ENCODE data around the gene CTSW.

Gene CTSW

GRCh38 chr11:65927904-65928397 is 48.3 kb downstream of the CTSW start:
- CTCF ChIA-PET = interaction anchor here (0.6 kb wide), 1 partner anchor 95 kb away, joined by 5 read pairs; no protein-coding TSS in a partner anchor
- H3K27ac ChIP-seq = peak overlapping the region; percentile 33; the same call in 1 of the 2 replicates
- no peak for DNase-seq (ENCODE audit: low spot score)
- POLR2A ChIA-PET (ENCODE audit: low non-redundant PET) = no interaction called here
- no peak for TF ChIP-seq CTCF (conservative IDR thresholded peaks at IDR 0.05; ENCODE audit: low read depth)

- POLR2A ChIA-PET (ENCODE audit: low non-redundant PET) = no interaction called here
- DNase-seq (ENCODE audit: low spot score) = no peak
- TF ChIP-seq CTCF (conservative IDR thresholded peaks at IDR 0.05; ENCODE audit: low read depth) = no peak
- CTCF ChIA-PET = no interaction called here
- H3K27ac ChIP-seq = no peak overlapping the region
These were observed 49.0 kb downstream of the CTSW start for GRCh38 chr11:65928667-65929066.

- ChIA-PET POLR2A (ENCODE audit: low non-redundant PET) (no interaction called here), CTCF (interaction anchor here (1.0 kb wide), 1 partner anchor 90 kb away, joined by 4 read pairs; no protein-coding TSS in a partner anchor)
- TF ChIP-seq CTCF (conservative IDR thresholded peaks at IDR 0.05; ENCODE audit: low read depth) = no peak
- no peak for DNase-seq (ENCODE audit: low spot score)
- H3K27ac ChIP-seq = no peak overlapping the region
These were observed 52.3 kb downstream of the CTSW start for GRCh38 chr11:65931773-65932557.

- ChIA-PET CTCF (interaction anchor here (0.7 to 1.0 kb wide), 3 partner anchors 90 to 267 kb away, joined by 3 to 4 read pairs (median 3); no protein-coding TSS in a partner anchor), POLR2A (ENCODE audit: low non-redundant PET) (no interaction called here)
- no peak for TF ChIP-seq CTCF (conservative IDR thresholded peaks at IDR 0.05; ENCODE audit: low read depth)
- H3K27ac ChIP-seq = no peak overlapping the region
- no peak for DNase-seq (ENCODE audit: low spot score)
These were observed 52.9 kb downstream of the CTSW start for GRCh38 chr11:65932558-65932919.

All from RWPE1 (cell line).